Central memory CD4-positive, alpha-beta T cell (primary cell): ENCODE measurements around the gene RPL39.
"Not testable (repeated sequence)": the region's sequence is repeated elsewhere in the genome, so short reads cannot be mapped to it uniquely, and the experiment has no call there.

Experiments
- DNase-seq: peaks from one replicate; pipeline ENCODE4 v3.0.0; 2022

The RPL39 gene

GRCh38 chrX:119762718-119763117 lies 28.7 kb downstream of the RPL39 start:
- DNase-seq, result no peak

DNA sequence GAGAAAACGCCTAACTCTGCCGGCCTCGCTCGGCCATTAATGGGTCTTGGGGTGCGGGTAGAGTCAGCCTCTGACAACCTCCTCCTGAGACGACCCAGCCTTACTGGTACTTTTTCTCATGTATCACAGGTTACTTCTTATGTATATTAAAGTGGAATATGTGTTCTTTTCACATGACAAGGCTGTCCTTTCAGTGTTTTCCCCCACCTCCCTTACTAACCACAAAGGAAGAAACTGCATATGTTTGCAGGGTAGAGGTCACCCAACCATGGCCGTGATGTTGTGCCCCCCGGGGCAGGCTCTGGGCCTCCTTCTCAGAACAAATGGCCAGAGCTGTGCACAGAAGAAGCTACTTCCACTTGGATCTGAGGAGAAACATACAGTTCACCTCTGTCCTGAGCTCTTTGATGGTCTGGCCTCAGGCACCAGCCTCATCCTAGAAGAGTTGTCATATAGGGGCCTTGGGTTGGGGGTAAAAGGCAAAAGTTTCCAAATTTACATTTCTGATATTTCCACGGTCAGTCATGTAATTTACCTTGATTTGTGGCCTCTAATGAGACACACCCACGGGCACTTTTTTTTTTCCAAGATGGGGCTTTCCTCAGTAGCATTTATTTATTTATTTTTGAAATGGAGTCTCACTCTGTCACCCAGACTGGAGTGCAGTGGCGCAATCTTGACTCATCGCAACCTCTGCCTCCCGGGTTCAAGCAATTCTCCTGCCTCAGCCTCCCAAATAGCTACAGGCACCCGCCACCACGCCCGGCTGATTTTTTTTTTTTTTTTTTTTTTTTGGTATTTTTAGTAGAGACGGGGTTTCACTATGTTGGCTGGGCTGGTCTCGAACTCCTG lies 31.2 kb downstream of the RPL39 start:
- no peak for DNase-seq

- no peak for DNase-seq
Observed at GRCh38 chrX:119759248-119759766, 32.1 kb downstream of the RPL39 start.

DNA sequence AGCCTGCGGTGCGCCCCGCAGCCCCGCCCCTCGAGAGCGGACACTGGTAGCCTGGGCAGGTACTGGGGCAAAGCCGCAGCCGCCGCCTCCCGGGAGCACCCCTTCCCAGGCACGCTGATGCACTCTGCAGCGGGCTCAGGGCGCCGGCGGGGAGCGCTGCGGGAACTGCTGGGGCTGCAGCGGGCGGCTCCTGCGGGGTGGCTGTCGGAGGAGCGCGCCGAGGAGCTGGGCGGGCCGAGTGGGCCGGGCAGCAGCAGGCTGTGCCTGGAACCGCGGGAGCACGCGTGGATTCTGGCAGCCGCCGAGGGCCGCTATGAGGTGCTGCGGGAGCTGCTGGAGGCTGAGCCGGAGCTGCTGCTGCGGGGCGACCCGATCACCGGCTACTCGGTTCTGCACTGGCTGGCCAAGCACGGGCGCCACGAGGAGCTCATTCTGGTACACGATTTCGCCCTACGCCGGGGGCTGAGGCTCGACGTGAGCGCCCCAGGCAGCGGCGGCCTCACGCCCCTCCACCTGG lies 32.6 kb downstream of the RPL39 start:
- DNase-seq, result peak; percentile 21

DNA sequence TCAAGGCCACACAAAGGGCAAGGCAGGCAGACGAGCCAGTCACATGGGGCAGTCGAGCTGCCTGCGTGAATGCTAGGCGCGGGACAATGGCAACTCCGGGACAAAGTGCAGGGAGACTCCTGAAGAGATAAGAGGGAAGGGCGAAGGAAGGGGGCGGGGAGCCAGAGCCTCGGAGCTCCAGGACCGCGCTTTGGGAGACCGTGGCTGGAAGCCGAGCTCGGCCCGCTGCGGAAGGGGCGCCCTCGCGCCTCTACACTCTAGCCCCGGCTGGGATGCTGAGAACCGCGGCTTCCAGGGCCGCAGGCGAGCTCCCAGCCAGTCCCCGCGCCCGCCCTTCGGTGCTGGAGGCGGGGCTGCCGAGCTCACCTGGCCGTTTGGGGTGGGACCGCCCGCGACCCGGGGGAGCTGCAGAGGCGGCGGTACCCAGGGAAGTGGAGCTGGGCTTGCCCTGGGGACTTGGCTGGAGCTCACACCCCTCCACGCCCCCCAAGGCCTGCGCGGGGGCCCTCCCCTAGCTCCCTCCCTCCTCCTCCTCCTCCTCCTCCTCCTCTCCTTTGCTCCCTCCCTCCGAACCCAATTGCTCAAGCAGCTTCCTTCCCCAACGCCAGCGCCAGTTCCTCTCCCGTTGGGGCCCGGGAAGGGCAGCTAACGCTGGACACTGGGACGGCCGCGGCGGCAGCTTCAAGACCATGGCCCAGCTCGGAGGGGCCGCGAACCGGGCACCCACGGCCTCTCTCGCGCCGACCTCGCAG lies 33.3 kb downstream of the RPL39 start, which contains the start of gene SOWAHD:
Gene SOWAHD, plus strand, starts transcription at position 610 of the 752 bp plus-strand sequence. Its CDS starts 80 bp downstream, at position 690.
- DNase-seq, result peak; percentile 24

DNA sequence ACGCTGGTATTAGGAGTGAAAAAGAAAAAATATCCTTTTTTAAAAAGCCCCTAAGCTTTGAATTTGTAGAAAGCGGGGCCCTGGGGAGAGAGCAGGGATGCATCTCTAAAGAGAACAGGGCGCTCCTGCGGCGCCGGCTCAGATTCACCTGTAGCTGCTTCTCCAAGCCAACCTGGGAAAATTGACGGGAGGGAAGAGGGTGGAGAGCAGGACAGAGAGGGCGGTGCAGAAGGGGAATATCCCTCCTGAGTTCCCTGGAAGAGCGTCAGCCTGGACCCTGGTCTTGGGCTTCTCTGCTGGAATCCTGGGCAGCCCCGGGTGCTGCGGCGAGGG lies 33.8 kb downstream of the RPL39 start:
- DNase-seq, result no peak

GRCh38 chrX:119756926-119757635 lies 34.3 kb downstream of the RPL39 start:
- no peak for DNase-seq

GRCh38 chrX:119755981-119756533 lies 35.4 kb downstream of the RPL39 start:
- DNase-seq, result peak; percentile 76

GRCh38 chrX:119753639-119754257 lies 37.7 kb downstream of the RPL39 start:
- peak; percentile 81 for DNase-seq

DNA sequence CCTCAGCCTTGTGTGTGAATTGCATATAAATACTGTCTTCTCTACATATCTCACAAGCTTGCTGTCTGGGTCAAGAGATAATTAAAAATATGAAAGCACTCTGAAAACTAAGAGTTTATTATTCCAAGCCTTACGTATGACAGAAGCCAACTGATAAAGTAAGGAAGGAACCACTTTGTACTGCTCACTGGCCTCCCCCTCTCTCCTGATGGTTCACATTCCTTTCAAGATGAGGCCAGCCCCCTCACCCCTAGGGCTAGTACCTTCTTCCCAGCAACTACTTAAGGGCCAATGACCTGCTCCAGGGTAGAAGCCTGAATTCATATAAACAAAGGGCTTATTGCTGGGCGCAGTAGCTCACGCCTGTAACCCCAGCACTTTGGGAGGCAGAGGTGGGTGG lies 38.4 kb downstream of the RPL39 start:
- no peak for DNase-seq

- not testable (repeated sequence) for DNase-seq
Observed at GRCh38 chrX:119750751-119751150, 40.7 kb downstream of the RPL39 start.

- DNase-seq, result not testable (repeated sequence)
Observed at GRCh38 chrX:119750131-119750530, 41.3 kb downstream of the RPL39 start.

- no peak for DNase-seq
Observed at GRCh38 chrX:119745283-119745848, 46.1 kb downstream of the RPL39 start.

DNA sequence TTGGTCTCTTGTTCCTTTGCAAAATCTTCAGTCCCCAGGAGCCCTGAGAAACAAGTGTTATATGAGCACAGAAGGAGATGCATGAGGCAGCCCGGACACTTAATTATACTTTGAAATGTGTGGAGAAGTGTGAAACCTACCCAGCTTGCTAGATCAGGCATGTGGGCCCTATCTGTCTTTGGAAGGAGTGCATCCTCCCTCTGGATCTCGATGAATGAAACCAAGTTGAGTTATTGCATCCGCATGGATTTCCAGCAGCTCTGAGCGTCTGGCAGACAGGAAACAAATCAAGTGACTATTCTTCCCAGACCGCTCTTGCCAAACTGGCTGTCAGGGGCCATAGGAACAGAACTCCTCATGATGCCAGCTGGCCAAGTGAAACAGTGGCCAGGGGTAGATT lies 52.7 kb downstream of the RPL39 start:
- DNase-seq, result no peak
